T-helper 2 cell (primary cell): ENCODE results near the gene OR8J3.
"Not testable (repeated sequence)": the region's sequence is repeated elsewhere in the genome, so short reads cannot be mapped to it uniquely, and the experiment has no call there.

Experiments used
- DNase-seq, 5 experiments: peaks; one replicate each; pipeline versions ENCODE4 v3.0.0 to v3.0.0-alpha.2; 2012 to 2022
- total RNA-seq, 2 donors: gene quantifications; one replicate each; lab custom pipeline; 2026; lab: John Stamatoyannopoulos, UW

OR8J3 gene, protein sequence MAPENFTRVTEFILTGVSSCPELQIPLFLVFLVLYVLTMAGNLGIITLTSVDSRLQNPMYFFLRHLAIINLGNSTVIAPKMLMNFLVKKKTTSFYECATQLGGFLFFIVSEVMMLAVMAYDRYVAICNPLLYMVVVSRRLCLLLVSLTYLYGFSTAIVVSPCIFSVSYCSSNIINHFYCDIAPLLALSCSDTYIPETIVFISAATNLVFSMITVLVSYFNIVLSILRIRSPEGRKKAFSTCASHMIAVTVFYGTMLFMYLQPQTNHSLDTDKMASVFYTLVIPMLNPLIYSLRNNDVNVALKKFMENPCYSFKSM
- total RNA-seq = 0 reads per million in 2 donors

- no peak for DNase-seq
Observed at GRCh38 chr11:56140151-56140661, at the start of gene OR8J3. Gene OR8J3 (minus strand): TSS chr11:56140201. CDS start chr11:56137718, 2,483 bp downstream.

DNA sequence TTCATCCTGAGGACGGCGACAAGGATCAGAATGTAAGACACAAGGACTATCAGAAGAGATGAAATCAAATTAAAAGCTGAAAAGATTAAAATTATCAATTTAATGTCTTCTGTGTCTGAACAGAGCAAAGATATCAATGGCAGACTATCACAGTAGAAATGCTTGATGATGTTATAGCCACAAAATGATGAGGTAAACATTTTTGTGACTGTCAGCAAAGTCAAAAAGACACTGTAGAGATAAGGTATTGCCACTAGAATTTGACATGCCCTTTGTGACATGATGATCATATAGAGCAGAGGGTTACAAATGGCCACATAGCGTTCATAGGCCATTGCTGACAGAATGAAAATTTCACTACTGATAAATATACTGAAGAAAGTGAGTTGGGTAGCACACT, 48.6 kb upstream of the OR8J3 start:
- no peak for DNase-seq

GRCh38 chr11:56183459-56183858, 43.5 kb upstream of the OR8J3 start:
- no peak for DNase-seq

DNA sequence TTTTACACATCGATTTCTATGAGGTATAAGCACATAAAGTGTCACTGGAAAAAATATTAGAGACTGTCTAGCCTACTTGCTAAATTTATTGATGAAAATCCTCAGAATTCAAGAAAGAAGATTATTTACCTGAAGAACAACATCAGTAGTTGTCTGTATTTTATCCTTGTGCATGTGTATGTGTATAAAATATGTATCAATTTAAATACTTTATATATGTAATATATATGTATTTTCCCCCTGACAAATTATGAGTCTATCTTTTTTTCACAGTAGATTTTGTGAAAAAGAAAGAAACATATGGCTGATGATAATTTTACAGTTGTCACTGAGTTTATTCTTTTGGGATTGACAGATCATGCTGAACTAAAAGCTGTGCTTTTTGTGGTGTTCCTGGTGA, 36.3 kb upstream of the OR8J3 start, which contains the start of gene OR5J2:
Gene OR5J2 (plus strand): TSS at position 301 of the 400 bp plus-strand sequence. CDS start 0 bp downstream, at position 301.
- no peak for DNase-seq

GRCh38 chr11:56172256-56172830, 32.3 kb upstream of the OR8J3 start:
- no peak for DNase-seq

DNA sequence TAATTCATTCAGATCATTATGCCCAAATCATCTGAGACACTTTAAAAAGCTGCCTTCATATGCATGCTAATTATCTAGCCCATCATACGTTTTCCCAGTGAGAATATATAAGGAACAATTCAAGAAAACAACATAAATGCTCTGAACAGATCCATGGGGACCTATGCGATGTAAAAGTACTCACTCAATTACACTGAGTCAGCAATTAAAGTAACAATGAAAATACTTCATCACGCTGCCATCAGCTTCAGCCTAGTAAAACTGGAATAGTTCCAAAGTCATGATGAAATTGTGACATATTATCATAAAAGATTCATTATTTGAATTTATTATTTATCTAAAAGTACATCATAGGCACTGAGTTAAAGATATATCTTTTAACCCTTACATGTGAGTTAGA, 23.8 kb upstream of the OR8J3 start:
- DNase-seq = no peak

DNA sequence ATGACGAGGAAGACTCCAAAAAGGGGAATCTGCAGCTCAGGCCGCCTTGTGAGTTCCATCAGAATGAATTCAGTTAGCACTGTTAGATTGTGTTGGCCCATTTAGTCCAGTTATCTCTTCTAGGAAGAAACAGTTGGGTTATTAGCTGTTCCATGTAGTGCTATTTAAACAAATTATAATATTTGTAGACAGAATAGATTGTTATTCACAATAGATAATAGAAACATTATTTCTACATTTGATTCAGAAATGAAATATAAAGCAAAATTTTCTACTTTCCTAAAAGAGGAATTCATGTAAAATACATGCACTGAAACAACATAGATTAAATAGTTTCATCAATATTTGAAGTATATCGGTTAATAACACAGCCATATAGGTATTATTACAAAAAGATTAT, 20.2 kb upstream of the OR8J3 start, which contains the start of gene OR8K5:
Gene OR8K5 (minus strand): TSS at position 101 of the 400 bp plus-strand sequence. CDS start 0 bp downstream, at position 101.
- DNase-seq = no peak

GRCh38 chr11:56152333-56152732, 12.3 kb upstream of the OR8J3 start:
- no peak for DNase-seq

DNA sequence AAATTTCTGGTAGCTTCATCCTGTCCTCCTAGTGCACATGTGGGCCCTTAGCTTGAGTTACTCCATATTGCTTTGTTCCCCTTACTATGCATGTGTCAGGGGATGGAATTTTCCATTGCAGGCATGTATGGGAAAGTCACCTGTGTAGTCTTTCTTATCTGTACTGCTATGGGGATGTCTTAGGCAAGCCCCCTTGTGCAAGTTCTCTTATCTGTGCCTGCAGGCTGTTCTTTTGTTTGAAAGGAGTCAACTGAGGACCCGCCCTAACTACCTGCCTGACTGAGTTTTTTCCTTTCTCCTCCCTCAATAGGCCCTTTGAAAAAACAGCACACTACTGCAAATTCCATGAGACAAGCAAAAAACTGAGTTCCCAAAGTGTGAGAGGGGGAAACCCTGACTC, 11.4 kb upstream of the OR8J3 start:
- DNase-seq = no peak

GRCh38 chr11:56143681-56144080, 3.7 kb upstream of the OR8J3 start:
- DNase-seq = not testable (repeated sequence)

GRCh38 chr11:56122073-56122472, 17.9 kb downstream of the OR8J3 start, which contains the start of gene OR8H3:
Gene OR8H3 (plus strand): TSS chr11:56122373. CDS start chr11:56122373, 0 bp downstream.
- DNase-seq = no peak

DNA sequence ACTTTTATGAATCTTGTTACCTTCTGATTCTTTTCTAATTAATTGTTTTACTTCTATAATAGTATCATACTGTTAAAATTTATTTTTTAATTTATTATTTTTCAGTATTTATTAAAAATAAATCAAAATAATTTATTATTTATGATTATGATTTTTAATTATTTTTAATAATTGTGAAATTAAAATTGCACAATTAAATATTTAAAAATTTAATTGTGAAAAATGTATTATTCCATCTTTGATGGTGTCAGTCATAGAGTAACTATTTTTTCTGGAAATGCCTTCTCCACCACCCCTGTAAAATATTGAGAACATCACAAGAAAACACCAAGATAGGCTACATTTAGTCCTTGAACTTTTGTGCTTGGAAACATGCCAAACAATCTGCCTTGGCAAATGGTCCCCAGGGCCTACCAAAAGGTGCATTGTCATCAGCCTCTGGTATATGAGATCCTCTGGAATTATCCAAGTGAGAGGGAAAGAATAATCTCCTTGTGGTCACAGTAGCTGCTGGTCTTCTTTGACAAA, 36.7 kb downstream of the OR8J3 start, which contains the start of gene OR8H2:
Gene OR8H2 (plus strand): TSS at position 478 of the 528 bp plus-strand sequence. CDS start 1,356 bp downstream, outside the sequence.
- no peak for DNase-seq

DNA sequence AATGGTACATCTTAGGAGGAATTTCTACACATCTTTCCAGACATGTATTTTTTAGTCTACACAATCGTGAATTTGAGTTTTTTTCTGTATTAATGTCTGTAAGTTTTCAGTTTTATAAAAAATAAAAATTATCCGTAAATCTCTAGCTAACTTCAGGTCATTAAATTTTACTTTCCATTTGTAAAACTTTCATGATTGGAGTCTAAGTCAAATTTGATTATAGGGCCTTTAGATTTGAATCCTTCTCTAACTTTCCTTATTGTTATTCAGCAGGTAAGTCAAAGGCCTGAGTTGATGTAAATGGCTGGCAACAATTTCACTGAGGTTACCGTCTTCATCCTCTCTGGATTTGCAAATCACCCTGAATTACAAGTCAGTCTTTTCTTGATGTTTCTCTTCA, 47.0 kb downstream of the OR8J3 start, which contains the start of gene OR8I2:
Gene OR8I2 (plus strand): TSS at position 301 of the 400 bp plus-strand sequence. CDS start 0 bp downstream, at position 301.
- no peak for DNase-seq

DNA sequence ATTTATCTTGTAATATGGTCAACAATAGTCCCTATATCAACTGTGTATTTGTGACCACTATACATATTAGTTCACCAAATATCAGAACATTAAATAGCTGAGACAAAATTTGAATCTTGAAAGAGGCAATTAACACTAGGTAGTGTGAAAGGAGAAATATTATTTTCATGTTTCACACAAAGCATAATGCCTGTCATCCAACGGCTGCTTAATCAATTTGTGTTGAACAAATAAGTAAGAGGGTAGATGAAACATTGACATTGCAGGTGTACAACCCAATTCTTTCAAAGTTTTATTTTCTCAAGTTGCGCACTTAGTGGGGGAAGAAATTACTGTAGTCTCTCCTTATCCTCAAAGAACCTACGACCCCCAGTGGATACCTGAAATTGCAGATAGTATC, 50.3 kb downstream of the OR8J3 start:
- DNase-seq = no peak
